HL-60/S4 treated with retinoic acid at 250 ng/mL for 4 days and 3 days (cell line): ENCODE results near the gene CLDN20.
"Not testable (repeated sequence)": the region's sequence is repeated elsewhere in the genome, so short reads cannot be mapped to it uniquely, and the experiment has no call there.

ENCODE experiments used
- in situ Hi-C: fragments of 300-500 bp; cut with MboI; formaldehyde crosslinking; loops from 2 replicates; pipeline ENCODE4 v1.7.0; 2022; ENCODE audit warnings: low sequenced_read_pairs

The CLDN20 gene

DNA sequence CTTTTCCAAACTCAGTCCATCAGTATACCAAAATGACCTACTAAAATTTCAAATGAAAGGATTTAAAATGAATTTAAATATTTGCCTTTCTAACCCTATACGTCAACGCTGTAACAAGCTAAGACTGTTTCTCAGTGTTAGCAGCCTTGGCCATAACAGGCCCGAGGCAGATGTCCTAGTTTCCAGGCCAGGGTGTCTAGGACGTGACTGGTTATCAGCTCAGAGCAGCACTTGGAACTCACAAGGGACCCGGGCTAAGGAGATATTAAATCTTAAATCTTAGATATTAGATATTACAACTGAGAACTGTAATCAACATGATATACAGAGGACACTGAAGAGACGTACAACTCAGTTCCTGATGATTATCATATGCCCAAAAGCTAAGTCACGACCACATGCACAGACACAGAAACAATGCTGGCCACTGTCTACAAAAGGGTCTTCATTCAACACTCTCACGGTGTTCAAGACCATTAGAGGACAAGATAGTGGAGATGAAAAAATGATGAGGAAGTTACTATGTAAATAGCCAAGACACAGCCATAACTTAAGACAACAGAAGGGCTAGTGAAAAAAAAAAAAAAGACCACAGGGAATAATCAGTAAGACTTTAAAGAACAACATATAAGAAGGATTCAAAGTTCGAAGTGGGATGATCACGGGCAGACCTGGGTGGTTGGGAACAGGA lies at the start of gene CLDN20:
Gene CLDN20, plus strand, starts transcription at position 641 of the 691 bp plus-strand sequence. CDS start 11,707 bp downstream, outside the sequence.
- in situ Hi-C loops = no loop called here

DNA sequence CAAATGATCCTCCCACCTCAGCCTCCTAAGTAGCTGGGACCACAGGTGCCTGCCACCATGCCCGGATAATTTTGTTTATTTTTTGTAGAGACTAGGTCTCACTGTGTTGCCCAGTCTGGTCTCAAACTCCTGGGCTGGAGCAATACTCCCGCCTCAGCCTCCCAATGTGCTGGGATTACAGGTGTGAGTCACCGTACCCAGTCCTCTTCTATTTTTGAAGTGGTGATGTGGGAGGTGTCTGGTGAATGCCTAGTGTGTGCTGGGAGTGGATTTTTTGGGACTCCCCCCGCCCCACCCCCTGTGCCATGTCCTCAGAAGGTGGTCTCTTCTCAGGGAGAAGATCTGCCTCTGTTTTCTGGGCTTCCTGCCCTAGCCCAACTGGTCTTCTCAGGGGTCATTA lies 47.9 kb upstream of the CLDN20 start:
- in situ Hi-C loops = no loop called here

- in situ Hi-C loops = no loop called here
These were observed 47.3 kb upstream of the CLDN20 start for GRCh38 chr6:155216312-155217046.

DNA sequence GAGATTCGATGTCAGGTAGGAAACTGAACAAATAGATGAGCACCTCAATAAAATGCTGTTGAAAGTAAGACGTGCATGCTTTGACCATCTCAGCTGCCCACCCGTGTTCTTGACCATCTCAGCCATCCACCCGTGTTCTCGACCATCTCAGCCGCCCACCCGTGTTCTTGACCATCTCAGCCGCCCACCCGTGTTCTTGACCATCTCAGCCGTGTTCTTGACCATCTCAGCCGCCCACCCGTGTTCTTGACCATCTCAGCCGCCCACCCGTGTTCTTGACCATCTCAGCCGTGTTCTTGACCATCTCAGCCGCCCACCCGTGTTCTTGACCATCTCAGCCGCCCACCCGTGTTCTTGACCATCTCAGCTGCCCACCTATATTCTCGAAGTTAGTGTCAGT lies 45.1 kb upstream of the CLDN20 start:
- in situ Hi-C loops = not testable (repeated sequence)

GRCh38 chr6:155219299-155219698 lies 44.5 kb upstream of the CLDN20 start:
- in situ Hi-C loops = no loop called here

DNA sequence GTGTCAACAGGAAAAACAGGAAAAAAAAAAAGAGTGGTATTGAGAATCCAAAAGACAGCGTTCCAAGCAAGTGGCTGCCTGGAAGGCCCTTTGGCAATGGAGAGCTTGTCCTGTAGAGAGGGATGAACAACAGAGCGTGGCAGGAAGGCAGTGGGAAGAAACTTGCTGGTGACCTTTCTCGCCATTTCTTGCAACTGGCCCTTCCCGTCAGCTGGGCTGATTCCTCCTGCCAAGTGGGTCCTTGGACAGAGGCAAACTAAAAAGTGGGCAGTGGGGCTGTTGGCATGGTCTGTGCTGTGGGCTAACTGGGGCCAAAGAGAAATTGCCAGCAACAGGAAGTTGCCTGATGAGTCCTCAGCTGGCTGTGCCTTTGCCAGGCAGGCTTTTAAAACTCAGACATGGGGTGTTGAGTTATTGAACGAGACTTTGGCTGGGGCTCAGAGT lies 43.9 kb upstream of the CLDN20 start:
- in situ Hi-C loops = no loop called here

GRCh38 chr6:155221086-155221485 lies 42.7 kb upstream of the CLDN20 start:
- in situ Hi-C loops = no loop called here

- in situ Hi-C loops = no loop called here
These were observed 41.3 kb upstream of the CLDN20 start for GRCh38 chr6:155222506-155222905.

- in situ Hi-C loops = no loop called here
These were observed 40.0 kb upstream of the CLDN20 start for GRCh38 chr6:155223646-155224451.

DNA sequence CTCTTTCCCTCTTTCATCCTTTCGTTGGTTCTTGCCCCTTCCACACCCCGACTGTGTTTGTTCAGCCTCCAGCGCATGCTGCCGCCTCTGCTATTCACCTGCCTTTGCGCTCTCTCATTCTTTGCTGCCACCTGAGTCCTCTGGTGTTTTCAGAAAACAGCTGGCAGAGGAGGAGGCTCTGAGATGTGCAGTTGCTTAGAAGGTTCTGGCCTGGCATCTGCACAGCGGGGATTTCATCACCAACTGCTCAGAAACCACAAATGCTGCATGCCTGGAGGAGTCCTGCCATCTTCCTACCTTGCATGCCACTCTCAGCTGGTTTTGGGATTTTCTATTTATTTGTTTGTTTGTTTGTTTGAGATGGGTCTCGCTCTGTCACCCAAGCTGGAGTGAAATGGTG lies 39.2 kb upstream of the CLDN20 start:
- in situ Hi-C loops = no loop called here

DNA sequence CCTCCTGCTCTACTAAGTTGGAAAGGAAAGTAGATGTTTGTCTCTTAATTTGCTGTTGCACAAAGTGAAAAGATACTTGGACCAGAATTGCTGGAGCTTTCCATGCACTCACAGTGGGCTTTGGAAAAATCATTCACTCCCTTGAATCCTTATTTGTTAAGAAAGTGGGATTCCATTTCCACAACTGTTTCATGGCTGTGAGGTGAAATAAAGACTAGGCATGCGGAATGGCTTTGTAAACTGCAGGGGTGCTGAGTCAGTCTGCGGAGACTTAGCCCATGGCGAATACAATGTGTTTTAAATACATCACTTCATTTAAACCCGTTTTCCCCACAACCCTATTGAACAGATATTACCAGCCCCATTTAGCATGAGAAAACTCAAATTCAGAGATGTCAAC lies 36.8 kb upstream of the CLDN20 start:
- in situ Hi-C loops = no loop called here

- in situ Hi-C loops = no loop called here
These were observed 35.2 kb upstream of the CLDN20 start for GRCh38 chr6:155228546-155229166.

- in situ Hi-C loops = not testable (repeated sequence)
These were observed 32.8 kb upstream of the CLDN20 start for GRCh38 chr6:155230975-155231374.

DNA sequence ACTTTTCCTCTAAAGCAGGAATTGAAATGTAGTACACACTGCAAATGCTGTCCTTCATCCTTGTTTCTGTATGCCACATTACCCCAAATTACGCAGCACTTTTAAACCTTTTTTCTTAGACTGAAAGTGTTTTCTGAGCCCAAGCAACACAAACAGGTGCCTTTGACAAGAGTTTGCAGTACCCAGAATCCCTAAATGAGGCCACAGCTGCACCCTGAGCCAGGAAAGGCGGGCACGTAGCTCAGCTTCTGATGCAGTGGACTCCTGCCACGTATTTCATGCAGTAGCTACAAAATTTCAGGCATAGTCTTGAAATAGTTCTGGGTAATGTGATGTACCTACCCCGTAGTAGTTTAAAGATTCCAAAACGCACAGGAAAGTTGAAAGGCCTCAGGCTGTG lies 31.0 kb upstream of the CLDN20 start:
- in situ Hi-C loops = no loop called here

GRCh38 chr6:155234167-155234566 lies 29.6 kb upstream of the CLDN20 start:
- in situ Hi-C loops = no loop called here

- in situ Hi-C loops = no loop called here
These were observed 29.1 kb upstream of the CLDN20 start for GRCh38 chr6:155234687-155235086.

- in situ Hi-C loops = no loop called here
These were observed 28.7 kb upstream of the CLDN20 start for GRCh38 chr6:155235087-155235486.

DNA sequence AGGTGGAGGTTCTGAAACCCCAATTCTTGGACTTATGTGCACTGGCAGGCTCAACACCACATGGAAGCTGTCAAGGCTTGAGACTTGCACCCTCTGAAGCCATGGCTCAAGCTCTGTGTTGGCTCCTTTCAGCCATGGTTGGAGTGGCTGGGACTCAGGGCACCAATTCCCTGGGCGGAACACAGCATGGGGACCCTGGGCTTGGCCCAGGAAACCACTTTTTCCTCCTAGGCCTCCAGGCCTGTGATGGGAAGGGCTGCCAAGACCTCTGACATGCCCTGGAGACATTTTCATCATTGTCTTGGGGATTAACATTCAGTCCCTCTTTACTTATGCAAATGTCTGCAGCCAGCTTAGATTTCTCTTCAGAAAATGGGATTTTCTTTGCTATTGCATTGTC lies 26.2 kb upstream of the CLDN20 start:
- in situ Hi-C loops = no loop called here

GRCh38 chr6:155240905-155241600 lies 22.8 kb upstream of the CLDN20 start:
- in situ Hi-C loops = no loop called here

DNA sequence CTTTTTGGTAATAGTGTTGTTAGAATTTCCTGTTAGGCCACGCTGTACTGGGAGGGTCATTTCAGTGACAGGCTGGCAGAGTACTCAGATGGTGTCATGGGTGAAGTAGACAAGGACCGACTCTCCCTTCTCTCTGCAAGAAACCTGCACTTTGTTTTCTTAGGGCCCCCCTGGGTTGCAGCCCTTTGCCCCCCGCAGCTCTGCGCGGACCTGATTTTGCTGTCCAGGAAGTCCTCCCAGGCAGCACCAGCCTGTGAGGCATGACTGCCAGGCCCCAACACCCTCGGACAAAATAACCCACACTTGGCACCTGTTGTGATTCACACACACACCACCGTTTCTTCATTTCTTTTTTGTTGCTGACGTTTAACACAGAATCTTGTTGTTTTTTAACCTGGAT lies 21.8 kb upstream of the CLDN20 start:
- in situ Hi-C loops = no loop called here

DNA sequence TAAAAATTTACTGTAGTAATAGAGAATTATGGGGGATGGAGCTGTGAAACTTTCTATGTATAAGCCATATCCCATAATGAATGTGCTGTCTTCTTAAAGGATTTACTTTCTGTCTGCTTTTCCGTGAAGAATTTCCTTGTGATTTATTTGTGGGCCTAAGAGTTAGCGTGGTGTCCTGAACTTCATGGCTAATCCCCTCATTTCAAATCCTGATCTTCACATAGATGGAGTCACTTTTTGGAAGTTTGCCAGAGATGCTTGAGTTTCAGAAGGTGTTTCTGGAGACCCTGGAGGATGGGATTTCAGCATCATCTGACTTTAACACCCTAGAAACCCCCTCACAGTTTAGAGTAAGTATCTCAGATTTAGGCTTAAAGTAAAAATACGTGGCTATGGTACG lies 19.4 kb upstream of the CLDN20 start:
- in situ Hi-C loops = no loop called here
